Measurements from ENCODE around the gene MOB3B.
"Not testable (repeated sequence)": the region's sequence is repeated elsewhere in the genome, so short reads cannot be mapped to it uniquely, and the experiment has no call there.

MOB3B gene

GRCh38 chr9:27472195-27472594 is 57.4 kb downstream of the MOB3B start:
- no peak for DNase-seq

- no peak for DNase-seq
Measured at GRCh38 chr9:27471789-27472188, 57.8 kb downstream of the MOB3B start.

GRCh38 chr9:27471366-27471765 is 58.2 kb downstream of the MOB3B start:
- DNase-seq, result no peak

- no peak for DNase-seq
Measured at GRCh38 chr9:27470291-27470856, 59.2 kb downstream of the MOB3B start.

GRCh38 chr9:27469550-27469949 is 60.1 kb downstream of the MOB3B start:
- DNase-seq, result no peak

GRCh38 chr9:27468462-27469110 is 61.0 kb downstream of the MOB3B start:
- no peak for DNase-seq

- DNase-seq, result no peak
Measured at GRCh38 chr9:27468000-27468399, 61.6 kb downstream of the MOB3B start.

- peak; percentile 78 for DNase-seq
Measured at GRCh38 chr9:27467486-27467885, 62.1 kb downstream of the MOB3B start.

GRCh38 chr9:27466516-27466915 is 63.1 kb downstream of the MOB3B start:
- not testable (repeated sequence) for DNase-seq

- peak; percentile 61 for DNase-seq
Measured at GRCh38 chr9:27464950-27465349, 64.7 kb downstream of the MOB3B start.

GRCh38 chr9:27462846-27463245 is 66.8 kb downstream of the MOB3B start:
- DNase-seq, result no peak

- DNase-seq, result no peak
Measured at GRCh38 chr9:27462434-27462833, 67.2 kb downstream of the MOB3B start.

GRCh38 chr9:27460226-27461023 is 69.2 kb downstream of the MOB3B start:
- no peak for DNase-seq

- DNase-seq, result no peak
Measured at GRCh38 chr9:27457445-27457844, 72.2 kb downstream of the MOB3B start.

GRCh38 chr9:27453860-27454553 is 75.6 kb downstream of the MOB3B start:
- no peak for DNase-seq

GRCh38 chr9:27451207-27451797 is 78.3 kb downstream of the MOB3B start:
- DNase-seq, result no peak

- DNase-seq, result no peak
Measured at GRCh38 chr9:27450752-27451151, 78.9 kb downstream of the MOB3B start.

- DNase-seq, result not testable (repeated sequence)
Measured at GRCh38 chr9:27448356-27448755, 81.3 kb downstream of the MOB3B start.

GRCh38 chr9:27447031-27447683 is 82.5 kb downstream of the MOB3B start:
- DNase-seq, result peak; percentile 96

GRCh38 chr9:27445688-27446087 is 83.9 kb downstream of the MOB3B start:
- DNase-seq, result no peak

- DNase-seq, result no peak
Measured at GRCh38 chr9:27445057-27445595, 84.5 kb downstream of the MOB3B start.

- DNase-seq, result no peak
Measured at GRCh38 chr9:27442464-27442863, 87.2 kb downstream of the MOB3B start.

All from NCI-H146 (cell line).